ENCODE data around the gene KDM1A.

KDM1A gene

DNA sequence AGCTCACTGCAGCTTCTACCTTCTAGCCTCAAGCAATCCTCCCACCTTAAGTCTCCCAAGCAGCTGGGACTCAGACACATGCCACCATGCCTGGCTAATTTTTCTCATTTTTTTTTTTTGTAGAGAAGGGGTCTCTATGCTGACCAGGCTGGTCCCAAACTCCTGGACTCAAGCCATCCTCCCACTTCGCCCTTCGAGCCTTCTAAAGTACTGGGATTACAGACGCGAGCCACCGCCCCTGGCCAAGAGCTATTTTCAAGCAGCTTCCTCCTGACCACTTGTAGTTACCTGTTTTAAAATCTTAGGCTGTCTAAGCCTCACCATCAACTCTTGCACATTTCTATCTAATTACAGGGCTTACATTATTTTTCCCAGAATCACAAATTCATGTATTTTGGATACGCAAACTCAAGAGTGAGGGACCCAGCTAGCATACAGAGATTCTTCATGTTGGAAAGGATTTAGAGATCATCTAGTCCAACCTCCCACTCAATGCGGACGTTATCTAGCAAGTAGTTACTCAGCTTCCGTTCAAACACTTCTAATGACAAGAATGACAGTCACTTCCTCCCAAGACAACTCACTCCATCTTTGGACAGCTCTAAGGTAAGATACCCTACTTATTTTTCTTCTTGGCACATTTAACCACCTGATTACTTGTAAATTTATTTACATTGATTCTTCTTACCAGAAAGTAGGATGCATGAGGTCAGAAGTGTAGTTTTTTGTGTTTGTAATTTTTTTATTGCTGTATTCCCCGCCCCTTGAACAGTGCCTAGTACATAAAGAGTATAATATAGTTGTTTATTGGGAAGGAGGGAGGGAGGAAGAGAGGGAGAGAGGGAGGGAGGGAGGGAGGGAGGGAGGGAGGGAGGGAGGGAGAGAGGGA is 84.0 kb downstream of the KDM1A start:
- DNase-seq (ENCODE audit: extremely low read depth in 1 of 2, low read depth in 1 of 2), result peak in 1 of 2 donors; percentile 14

DNA sequence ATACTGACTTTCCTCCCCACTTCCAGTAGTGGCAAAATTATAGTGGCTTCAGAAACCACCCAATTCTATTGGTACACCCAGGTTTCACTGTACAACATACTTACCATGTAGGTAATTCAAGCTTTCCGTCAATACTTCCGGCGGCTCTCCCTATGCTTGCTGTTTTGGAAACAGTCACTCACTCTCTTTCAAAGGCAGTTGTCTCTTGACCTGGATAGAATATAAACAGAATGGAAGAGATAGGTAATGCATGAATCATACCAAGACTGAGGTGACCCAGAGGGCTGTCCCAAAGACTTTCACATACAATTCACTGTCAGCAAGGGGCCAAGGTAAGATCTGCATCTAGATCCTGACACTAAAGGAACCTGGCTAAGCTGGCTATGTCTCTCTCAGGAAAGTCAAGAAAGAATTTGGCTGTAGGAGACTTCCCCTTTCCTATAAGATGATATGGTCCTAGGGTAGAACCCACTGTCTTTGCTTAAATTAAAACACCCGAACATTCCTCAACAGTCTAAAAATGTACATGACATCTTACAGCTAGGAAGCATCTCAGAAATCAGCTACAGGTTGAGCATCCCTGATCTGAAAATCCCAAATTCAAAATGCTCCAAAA is 89.8 kb downstream of the KDM1A start:
- no peak for DNase-seq (ENCODE audit: extremely low read depth in 1 of 2, low read depth in 1 of 2)

DNA sequence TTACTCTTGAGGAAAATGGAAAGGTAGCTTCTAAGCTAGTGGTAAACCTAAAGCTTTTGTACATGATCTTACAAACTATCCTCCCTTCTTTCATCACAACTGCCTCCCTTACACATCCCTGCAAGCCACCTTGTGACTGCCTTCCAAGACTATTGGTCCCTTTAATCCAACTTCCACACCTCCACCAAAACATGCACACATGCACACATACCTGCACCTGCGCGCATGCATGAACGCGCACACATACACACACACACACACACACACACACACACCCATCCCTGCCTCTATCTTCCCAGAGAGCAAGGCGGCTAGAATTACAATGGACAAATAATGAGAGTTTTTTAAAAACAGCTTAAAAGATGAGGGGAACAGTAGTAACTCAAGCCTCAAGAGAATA is 91.1 kb downstream of the KDM1A start:
- DNase-seq (ENCODE audit: extremely low read depth in 1 of 2, low read depth in 1 of 2), result no peak

DNA sequence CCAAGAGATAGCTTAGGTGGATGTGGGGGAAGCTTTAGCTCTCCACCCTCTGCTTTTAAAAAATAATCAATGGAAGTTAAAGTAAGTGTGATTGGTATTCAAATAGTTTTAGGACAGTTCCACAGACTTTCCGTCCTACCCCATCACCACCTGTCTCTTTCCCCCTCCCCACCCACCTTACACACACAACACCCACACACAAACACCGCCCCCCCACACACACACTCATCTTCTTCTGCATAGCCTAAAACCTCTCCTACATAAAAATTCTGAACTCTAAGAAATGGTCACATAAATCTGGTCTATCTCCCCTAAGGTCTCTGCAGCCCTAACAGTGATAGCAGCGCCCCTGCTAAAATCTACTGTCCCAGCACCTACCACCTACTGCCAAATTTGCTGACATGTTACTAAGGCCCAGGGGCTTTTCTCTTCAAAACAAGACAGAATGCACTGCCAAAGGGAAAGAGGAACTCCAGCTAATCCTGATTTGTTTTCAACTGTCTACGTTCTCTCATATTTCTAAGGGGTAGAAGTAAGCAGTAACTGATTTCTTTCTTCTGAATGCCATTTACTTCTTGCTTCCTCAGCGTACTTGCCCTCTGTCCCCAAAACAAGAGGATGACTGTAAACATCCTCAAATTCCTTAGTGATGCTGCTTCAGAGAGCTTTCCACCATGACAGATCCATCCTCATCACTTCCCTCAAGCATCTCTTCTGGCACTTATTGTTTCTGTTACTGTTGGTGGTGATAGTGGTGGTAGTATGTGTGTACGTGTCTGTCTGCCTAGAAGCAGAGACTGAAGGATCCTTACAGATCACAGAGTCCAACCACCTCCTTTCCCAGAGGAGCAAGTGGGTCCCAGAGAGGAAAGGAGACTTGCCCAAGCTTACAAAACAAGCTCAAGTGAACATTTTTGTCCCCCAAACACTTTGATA is 92.6 kb downstream of the KDM1A start:
- DNase-seq (ENCODE audit: extremely low read depth in 1 of 2, low read depth in 1 of 2), result no peak

DNA sequence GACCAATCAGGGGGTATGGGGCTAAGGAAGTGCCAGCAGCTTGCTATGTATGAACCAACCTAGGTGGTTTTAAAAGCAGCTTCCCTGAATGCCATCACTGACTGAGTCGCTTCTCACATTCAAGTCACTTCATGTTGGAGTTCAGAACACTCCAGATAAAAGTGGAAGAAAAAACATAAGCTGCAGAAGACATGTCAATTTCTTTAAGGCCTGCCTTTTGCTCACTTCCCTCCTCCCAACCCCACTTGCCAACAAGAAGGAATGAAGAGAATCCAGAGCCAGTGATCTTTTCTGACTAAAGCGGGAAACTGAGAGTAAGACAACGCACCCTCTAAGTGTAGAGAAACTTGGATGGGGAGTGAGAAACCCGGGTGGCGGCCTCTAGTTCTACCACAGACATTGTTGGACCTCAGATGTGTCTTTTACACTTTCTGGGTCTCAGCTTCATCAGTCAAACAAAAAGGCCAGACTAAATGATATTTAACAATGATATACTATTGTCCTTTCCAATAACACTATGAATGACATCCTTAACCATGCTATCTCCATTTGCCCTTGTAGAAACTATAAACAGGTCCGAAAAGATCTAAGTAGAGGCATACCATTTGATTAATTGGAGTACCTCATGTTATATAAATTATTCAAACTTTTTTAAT is 95.3 kb downstream of the KDM1A start:
- DNase-seq (ENCODE audit: extremely low read depth in 1 of 2, low read depth in 1 of 2), result no peak

DNA sequence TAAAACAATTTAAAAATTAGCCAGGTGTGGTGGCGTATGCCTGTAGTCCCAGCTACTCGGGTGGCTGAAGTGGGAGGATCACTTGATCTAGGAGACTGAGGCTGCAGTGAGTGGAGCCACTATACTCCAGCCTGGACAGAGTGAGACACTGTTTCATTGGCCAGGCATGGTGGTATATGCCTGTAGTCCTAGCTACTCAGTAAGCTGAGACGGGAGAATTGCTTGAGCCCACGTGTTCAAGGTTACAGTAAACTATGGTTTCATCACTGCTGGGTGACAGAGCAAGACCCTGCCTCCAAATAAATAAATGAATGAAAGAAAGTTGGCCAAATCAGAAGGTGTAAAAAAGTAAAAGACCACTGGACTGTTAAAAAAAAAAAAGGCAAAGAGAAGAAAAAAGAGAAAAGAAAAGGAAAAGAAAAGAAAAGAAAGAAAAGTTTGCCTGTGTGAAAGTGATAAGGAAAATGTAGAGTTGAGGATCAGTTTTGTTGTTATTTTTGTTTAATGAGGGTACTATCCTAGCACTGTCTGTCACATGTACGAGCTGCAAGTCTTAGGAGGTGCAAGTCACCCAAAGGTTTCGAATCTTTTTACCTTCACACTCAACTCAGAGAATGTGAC is 97.1 kb downstream of the KDM1A start:
- DNase-seq (ENCODE audit: extremely low read depth in 1 of 2, low read depth in 1 of 2), result no peak

DNA sequence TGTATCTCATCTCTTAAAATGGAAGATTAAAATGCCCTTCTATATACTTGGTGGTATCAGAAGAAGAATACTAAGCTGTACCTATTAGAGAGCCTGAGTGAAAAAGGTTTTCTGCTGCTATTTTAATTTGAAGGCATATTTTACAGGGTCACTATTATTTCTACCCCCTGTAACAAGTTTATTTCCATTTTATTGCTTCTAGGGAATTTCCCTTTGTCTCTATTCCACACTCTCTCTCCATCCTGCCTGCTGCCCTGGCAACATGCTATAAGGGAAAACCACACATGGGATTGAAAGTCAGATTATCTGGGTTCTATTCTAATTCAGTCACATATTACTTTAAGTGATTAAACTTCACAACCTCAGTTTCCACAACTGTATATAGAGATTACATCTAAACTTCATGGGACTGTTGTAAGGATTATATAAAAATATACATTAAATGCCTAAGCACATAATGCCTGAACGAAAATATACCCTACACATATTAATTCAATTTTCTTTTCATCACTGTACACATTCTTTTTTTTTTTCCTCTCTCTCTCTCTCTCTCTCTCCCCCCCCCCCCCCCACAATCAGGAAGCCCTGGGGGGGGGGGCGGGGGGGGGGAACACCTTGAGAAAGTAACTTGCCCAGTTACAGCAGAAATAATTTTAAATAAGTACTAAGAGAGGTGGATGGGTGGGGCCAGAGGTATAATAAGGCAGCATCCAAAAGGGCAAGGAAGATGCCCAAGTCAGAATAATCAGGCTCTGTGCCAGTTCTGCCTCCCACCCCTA is 97.8 kb downstream of the KDM1A start:
- DNase-seq (ENCODE audit: extremely low read depth in 1 of 2, low read depth in 1 of 2), result no peak

DNA sequence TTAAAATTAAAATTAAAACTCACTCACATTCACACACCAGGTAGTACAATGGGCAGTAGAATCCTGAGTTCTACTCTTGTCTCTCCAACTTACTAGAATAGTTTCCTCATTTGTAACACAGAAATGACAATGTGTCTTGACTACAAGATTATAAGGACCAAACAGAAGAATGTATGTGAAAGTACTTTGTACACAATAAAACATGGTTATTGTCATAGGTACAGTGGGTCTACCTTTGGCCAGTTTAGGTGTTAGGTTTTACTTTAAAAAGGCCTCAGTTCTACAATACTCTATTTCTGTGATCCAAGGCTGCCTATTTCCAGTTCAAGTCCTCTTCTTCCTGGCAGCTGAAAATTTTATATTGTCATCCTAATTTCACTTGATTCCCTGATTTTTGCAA is 99.1 kb downstream of the KDM1A start:
- DNase-seq (ENCODE audit: extremely low read depth in 1 of 2, low read depth in 1 of 2), result no peak

DNA sequence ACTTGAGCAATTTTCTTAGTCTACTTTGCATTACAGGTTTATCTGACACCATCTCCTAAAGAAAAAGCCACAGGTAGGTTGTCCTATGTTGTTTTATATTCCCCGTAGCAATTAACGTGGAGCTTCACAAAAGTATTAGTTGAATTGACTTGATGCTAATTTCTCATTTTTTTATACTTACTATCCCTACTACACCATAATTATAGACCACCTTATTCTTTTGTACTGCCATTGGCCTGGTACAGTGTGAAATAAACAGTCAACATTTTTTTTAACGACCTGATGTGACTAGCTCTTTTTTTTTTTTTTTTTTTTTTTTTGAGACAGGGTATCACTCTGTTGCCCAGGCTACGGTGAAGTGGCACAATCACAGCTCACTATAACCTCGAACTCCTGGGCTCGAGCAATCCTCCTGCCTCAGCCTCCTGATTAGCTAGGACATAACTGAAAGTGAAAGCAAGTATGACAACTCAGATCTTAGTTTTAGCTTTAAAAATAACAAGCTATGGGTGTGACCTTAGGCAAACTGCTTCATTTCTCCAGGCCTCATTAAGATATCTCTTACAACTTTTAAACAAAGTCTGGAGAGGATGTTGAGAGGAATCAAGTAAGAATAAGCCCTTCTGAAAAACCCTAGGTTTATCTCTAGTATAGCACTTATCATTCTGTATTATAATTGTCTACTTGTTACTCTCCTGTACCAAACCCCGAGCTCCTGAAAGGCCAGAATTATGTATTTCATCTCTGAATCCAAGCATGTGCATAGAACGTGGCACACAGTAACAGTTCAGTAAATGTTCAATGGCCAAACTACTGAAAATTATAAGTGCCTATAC is 99.9 kb downstream of the KDM1A start:
- peak in 1 of 2 donors; percentile 40 for DNase-seq (ENCODE audit: extremely low read depth in 1 of 2, low read depth in 1 of 2)

DNA sequence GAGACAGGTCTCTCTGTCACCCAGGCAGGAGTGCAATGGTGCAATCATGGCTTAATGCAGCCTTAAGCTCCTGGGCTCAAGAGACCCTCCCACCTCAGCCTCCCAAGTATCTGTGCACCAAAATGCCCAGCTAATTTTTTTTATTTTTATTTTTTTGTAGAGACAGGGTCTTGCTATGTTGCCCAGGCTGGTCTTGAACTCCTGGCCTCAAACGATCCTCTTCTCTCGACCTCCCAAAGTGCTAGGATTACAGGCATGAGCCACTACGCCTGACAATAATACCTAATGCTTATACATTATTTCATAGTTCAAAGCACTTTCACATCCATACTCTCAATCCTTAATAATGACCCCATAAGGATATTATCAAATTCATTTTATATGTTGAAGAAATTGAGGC is 101.1 kb downstream of the KDM1A start:
- no peak for DNase-seq (ENCODE audit: extremely low read depth in 1 of 2, low read depth in 1 of 2)

DNA sequence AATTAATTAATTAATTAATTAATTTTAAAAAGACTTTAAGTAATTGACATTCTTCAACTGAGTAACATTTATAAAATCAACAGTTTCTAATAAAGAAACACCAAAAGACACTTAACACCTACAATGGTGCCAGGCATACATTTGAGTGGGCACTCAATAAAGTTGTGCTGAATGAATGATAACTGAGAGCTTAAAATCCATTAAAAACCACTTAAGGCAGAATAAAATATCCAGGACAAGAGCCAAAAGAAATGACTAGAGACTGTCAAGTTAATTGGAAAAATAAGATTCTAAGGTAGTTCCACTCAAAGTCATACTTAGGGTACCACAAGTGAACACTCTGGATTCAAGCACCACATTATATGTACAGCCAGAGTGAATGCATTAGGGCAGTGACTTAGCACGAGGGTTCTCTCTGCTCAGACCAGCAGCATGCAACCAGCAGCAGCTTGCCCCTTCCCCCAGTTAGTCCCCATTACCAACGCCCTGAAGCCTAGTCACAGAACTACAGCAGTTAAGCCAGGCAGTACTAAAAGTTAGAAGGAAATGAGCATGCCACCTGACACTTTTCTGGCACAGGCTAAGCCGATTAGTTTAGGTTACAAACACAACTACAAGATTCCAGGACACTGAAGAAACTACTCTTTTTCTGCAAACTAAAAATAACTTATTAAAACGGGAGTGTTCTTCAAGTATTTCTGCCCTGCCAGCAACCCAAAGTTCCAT is 102.9 kb downstream of the KDM1A start:
- DNase-seq (ENCODE audit: extremely low read depth in 1 of 2, low read depth in 1 of 2), result no peak

DNA sequence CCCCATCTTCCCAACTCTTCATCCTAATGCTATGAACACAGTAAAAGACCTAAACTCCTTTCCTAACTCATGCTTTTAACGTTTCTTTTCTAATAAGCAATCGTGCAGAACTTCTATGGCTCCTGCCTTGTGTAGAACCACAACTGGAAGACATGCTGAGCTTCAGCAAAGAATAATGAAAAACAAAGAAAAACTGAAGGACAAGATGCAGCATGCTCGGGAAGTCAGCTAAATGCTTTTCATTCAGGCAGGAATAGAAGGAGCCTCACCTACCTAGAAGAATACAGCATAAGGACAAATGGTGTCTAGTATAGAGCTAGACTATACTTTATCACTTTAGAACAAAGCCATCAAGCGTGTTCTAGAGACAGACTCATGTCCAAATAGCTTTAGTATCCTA is 103.5 kb downstream of the KDM1A start:
- no peak for DNase-seq (ENCODE audit: extremely low read depth in 1 of 2, low read depth in 1 of 2)

DNA sequence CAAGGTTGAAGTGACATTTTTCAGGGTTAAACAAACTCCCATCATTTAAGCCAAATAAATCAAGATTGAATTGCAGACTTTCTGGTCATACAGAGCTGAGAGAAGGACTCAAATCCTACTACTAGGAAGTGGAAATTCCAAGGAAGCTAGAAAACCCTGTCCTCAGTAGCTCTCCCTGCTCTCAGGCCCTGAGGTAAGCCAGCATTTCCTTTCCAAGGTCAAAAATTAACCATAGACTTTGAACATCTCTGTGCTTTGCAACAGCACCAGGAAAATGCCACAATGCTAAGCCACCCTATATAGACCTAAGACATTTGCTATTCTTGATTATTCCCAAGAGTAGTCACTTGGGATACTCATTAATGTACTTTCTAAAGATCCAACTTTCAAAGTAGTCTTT is 104.3 kb downstream of the KDM1A start:
- DNase-seq (ENCODE audit: extremely low read depth in 1 of 2, low read depth in 1 of 2), result no peak

DNA sequence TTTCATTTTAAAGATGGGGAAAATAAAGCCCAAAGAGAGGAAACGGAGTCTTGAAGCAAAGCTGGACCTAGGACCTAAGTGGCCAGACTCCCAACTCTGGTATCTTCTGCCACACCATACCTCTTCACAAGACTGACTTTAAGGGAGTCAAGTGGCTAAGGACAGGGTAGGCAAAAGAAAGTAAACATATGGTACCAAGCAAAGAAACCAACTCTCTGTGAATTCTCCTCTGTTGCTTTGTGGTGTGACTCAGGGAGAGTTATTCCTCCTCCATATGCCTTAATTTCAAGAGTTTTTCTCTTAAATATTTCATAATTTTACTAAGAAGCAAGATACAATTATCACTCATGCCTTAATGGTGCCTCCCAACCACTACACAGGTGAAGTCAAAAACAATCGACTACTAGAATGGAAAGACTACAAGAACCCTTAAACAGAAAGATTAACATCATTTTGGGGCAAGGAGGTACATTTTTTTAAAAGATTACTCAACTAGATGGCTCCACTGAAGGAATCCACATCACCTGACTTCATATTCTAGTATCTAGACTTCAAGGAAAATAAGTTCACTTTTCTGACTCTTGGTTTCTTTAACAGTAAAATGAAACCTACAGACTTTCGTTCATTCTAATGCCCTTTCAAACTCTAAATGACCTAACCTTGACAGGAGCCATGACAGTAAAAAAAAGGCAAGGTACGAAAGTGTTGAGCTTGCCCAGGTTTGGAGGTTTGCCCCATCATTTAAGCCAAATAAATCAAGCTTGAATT is 105.2 kb downstream of the KDM1A start:
- DNase-seq (ENCODE audit: extremely low read depth in 1 of 2, low read depth in 1 of 2), result no peak

DNA sequence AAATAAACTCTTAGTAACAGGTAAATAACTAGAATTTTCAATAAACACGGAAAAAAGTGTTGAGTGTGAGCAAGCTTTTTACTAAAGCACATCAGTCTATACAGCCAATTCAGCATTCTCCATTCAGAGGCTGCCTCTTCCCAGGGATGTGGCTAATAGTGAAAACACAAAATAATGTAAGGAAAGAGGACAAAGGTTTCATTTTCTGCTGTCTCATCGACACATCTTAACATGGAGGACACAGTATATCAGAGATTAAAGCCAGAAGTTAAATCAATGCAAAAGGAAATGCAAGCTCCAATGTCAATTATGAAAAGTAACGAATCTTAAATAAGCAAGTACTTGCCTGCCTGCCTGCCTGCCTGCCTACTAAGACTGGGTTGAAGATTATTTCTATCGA is 106.2 kb downstream of the KDM1A start:
- no peak for DNase-seq (ENCODE audit: extremely low read depth in 1 of 2, low read depth in 1 of 2)

DNA sequence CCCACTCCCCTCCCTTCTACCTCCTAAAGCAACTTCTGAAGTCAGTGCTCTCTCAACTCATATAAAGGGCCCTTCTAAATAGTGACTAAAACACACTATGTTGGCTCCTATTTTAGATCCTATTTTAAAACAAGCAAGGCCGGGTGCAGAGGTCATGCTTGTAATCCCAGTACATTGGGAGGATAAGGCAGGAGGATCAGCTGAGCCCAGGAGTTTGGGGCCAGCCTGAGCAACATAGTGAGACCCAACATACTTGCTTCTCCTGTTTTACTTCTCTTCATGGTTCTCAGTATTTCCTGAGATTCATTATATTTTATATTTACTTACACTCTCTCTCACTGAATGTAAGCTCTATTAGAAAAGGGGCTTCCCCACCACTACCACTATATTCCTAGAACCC is 106.9 kb downstream of the KDM1A start:
- no peak for DNase-seq (ENCODE audit: extremely low read depth in 1 of 2, low read depth in 1 of 2)

DNA sequence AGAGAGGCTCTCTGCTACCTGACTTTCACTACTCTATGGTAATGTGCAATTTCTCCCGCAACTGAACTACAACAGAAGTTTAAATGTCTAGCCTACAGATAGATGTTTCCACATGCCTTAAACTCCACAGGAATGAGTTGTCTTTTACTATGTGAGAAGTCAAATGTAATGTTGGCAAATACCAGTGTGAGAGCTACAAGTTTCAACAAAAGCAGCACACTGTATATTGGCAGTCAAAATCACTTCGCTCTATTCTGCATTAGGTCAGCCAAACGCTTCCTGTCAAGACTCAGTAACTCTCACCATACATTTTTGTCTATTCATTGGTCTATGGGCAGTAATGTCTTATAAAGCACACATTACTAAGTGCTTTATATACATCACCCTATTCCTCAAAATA is 107.5 kb downstream of the KDM1A start:
- no peak for DNase-seq (ENCODE audit: extremely low read depth in 1 of 2, low read depth in 1 of 2)
